GM12801 (cell line): ENCODE data around the gene CLIP2.

ENCODE experiments used
- TF ChIP-seq, protein P1 (sequence below): IDR thresholded peaks from one replicate; pipeline ENCODE4 v1.5.1; 2011; ENCODE audit warnings: control low read depth; ENCODE audit not compliant: insufficient read length; ENCODE audit errors: extremely low read depth

CLIP2 gene

DNA sequence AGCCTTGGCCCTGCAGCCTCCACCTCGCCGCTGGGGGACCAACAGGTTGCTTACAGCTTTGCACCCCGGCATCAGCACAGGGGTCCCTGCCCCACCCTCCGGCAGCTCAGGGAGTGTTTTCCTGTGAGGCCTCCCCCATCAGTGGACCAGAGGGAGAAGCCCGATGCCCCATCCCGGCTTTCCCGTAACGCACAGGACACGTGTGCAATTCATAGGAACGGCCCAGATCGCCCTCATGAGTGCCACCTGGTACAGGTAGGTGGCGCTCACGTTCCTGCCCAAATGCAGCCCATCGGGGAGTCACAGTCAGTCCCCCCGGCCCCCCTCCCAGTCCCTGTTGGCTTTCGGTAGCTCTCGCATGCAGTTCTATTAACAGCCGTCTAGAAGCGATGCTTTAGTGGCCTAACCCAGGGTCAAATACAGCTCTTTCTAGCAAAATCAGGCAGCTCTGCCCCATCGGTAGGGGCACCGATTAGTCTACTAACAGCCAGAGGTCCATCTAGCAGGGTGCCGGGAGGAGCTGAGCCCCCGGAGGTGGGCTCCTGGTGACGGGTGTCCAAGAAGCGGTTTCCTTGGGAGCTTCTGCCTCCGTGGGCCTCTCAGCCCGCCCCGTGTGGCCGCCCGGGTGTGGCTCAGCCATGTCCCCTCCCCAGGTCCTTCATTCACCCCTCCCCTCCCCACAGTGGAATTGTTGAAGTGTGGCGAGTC is 116.1 kb downstream of the CLIP2 start:
- TF ChIP-seq, protein P1, sequence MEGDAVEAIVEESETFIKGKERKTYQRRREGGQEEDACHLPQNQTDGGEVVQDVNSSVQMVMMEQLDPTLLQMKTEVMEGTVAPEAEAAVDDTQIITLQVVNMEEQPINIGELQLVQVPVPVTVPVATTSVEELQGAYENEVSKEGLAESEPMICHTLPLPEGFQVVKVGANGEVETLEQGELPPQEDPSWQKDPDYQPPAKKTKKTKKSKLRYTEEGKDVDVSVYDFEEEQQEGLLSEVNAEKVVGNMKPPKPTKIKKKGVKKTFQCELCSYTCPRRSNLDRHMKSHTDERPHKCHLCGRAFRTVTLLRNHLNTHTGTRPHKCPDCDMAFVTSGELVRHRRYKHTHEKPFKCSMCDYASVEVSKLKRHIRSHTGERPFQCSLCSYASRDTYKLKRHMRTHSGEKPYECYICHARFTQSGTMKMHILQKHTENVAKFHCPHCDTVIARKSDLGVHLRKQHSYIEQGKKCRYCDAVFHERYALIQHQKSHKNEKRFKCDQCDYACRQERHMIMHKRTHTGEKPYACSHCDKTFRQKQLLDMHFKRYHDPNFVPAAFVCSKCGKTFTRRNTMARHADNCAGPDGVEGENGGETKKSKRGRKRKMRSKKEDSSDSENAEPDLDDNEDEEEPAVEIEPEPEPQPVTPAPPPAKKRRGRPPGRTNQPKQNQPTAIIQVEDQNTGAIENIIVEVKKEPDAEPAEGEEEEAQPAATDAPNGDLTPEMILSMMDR: no peak

DNA sequence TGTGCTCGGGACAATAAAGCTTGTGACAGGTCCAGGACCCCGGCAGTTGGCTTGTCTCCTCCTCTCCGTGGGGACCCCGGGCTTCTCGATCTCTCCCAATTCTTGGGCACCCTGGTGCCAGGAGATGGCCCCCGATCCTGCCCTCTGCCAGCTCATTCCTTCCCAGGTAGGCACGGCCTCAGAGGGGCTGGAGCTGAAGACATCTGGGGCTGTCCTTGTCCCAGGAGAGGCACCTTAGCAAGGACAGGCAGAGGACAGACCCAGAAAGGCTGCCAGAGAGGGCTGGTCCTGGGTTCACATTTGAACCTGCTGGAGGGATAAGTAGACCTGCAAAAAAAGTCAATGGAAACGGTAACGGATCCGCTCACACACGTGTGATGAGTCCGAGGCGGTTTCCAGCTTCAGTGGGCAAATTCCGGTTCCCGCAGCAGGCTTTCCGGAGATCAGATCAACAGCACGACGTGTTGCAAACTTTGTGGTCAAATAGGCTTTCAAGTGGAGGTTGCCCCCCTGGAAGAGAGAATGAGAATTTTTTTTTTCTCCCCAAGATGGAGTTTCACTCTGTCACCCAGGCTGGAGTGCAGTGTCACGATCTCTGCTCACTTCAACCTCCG is 116.8 kb downstream of the CLIP2 start:
- TF ChIP-seq, protein P1: no peak

DNA sequence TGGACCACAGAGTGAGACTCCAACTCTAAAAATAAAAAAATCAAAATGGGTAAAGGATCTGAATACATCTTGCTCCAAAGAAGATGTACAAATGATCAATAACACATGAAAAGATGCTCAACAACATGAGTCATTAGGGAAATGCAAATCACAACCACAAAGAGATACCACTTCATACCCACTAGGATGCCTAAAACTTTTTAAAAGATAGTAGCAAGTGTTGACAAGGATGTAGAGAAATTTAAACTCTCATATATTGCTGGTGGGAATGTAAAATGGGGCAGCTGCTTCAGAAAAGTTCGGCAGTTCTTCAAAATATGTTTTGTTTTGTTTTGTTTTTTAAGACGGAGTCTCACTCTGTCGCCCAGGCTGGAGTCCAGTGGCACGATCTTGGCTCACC is 118.8 kb downstream of the CLIP2 start:
- TF ChIP-seq, protein P1: no peak

DNA sequence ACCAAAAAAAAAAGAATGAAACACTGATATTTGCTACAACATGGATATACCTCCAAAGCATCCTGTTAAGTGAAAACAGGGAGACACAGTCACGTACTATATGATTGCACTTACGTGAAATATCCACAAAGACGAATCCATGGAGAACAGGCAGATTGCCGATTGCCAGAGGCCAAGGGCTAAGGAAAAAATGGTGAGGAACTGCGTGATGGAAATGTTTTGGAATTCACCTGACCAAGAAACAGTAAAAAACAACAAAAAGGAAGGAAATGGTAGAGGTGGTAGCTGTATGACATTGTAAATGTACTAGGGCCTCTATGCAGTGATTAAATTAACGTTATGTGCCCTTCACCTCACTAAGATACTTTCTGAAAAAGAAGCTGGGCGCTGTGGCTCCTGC is 120.4 kb downstream of the CLIP2 start:
- TF ChIP-seq, protein P1: no peak

DNA sequence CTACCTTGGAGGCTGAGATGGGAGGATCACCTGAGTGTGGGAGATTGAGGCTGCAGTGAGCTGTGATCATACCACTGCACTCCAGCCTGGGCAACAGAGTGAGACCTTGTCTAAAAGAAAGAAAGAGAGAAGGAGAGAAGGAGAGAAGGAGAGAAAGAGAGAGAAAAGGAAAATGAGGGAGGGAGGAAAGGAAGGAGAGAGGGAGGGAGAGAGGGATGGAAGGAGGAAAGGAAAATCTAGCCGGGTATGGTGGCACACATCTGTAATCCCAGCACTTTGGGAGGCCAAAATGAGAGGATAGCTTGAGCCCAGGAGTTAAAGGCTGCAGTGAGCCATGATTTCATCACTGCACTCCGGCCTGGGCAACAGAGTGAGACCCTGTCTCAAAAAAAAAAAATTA is 121.6 kb downstream of the CLIP2 start:
- TF ChIP-seq, protein P1: no peak

DNA sequence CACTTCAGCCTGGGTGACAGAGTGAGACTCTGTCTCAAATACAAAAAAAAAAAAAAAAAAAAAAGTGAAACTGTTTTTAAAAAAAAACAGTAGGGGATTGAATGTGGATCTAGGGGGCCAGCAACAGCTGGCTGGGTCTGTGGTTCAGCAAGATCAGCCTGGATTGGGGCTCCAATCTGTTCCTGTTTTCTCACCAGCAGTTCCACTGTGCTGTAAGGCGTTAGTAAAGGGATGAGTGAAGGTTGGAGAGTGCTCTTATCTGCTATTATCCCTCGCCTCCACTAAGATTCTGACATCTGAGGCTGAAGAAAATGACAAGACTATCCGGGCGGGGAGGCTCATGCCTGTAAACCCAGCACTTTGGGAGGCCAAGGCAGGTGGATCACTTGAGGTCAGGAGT is 122.8 kb downstream of the CLIP2 start:
- TF ChIP-seq, protein P1: no peak

DNA sequence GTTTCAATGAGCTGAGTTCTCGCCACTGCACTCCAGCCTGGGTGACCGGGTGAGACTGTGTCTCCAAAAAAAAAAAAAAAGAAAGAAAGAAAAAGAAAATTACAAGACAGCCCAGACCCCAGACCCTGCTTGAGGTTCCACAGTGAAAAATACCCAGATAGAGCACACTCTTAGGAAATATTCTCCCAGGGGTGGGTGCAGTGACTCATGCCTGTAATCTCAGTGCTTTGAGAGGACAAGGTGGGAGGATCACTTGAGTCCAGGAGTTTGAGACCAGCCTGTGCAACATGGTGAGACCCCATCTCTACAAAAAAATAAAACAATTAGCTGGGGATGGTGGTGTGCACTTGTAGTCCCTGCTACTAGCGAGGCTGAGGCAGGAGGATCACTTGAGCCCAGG is 123.4 kb downstream of the CLIP2 start:
- TF ChIP-seq, protein P1: no peak
